Esophagus muscularis mucosa (tissue), 4 donors: Measurements from ENCODE around the gene RRP9.

Experiments used
- EP300 ChIP-seq: sonication (generic); formaldehyde crosslinking; IDR thresholded peaks from one replicate; pipeline ENCODE4 v1.6.1; 2017; ENCODE audit warnings: antibody characterized with exemption
- POLR2A ChIP-seq: fragments of 450-650 bp; IDR thresholded peaks from one replicate; pipeline ENCODE4 v1.6.1; 2017; ENCODE audit warnings: antibody characterized with exemption, moderate library complexity, mild to moderate bottlenecking, low read depth
- TF ChIP-seq, protein P1 (sequence below), 3 experiments: fragments of 200-600 bp in 2 of 3; fragments of 450-650 bp in 1 of 3; sonication (generic) in 2 of 3; IDR thresholded peaks; one replicate each; pipeline ENCODE4 v1.5.1; 2017 to 2019; ENCODE audit warnings: antibody characterized with exemption in 3 of 3, mild to moderate bottlenecking in 2 of 3, moderate library complexity in 1 of 3

DNA sequence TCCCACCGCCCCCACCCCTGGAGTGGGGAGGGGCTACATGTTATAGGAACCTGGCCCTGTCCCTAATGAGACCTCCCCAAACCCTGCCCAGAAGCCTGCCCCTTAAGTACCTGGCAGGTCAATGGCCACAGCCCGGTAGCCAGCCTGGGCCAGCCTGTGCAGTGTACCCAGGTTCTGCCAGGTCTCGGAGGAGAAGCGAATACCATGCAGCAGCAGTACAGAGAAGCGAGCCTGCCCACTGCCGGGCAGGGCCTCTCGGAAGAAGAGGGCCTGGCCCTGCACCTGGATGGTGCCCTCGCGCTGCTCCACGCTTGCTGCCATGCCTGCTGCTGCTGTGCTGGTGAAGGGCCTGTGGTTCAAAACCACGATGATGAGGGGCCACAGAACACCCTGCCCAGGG is 29.6 kb upstream of the RRP9 start:
- TF ChIP-seq, protein P1, sequence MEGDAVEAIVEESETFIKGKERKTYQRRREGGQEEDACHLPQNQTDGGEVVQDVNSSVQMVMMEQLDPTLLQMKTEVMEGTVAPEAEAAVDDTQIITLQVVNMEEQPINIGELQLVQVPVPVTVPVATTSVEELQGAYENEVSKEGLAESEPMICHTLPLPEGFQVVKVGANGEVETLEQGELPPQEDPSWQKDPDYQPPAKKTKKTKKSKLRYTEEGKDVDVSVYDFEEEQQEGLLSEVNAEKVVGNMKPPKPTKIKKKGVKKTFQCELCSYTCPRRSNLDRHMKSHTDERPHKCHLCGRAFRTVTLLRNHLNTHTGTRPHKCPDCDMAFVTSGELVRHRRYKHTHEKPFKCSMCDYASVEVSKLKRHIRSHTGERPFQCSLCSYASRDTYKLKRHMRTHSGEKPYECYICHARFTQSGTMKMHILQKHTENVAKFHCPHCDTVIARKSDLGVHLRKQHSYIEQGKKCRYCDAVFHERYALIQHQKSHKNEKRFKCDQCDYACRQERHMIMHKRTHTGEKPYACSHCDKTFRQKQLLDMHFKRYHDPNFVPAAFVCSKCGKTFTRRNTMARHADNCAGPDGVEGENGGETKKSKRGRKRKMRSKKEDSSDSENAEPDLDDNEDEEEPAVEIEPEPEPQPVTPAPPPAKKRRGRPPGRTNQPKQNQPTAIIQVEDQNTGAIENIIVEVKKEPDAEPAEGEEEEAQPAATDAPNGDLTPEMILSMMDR (IDR thresholded peaks at IDR 0.05): no peak
- TF ChIP-seq POLR2A: no peak
- TF ChIP-seq EP300: no peak
